Body of pancreas (tissue), 4 donors: Measurements from ENCODE around the gene LDLRAD3. TPM values are rescaled to one million over a fixed set of nuclear protein-coding genes. Genes with fewer than 3 reads are reported as not detected.

Experiments used
- ATAC-seq: fragments of 150-250 bp; one replicate; pipeline ENCODE4 v1.9.1; 2016
- DNase-seq, 4 donors: peaks; one replicate each; pipeline ENCODE4 v3.0.0-alpha.2; 2019
- H3K27ac ChIP-seq, 4 donors: fragments of 200-600 bp; sonication (generic); 1 replicate in 3 of 4; 2 replicates in 1 of 4; pipeline versions ENCODE4 v1.5.1 to v1.6.1; 2016 to 2019; ENCODE audit warnings: mild to moderate bottlenecking in 1 of 4, mixed read lengths in 1 of 4, moderate library complexity in 1 of 4
- H3K27me3 ChIP-seq, 2 donors: fragments of 200-600 bp; sonication (generic); one replicate each; pipeline ENCODE4 v1.6.0; 2016; ENCODE audit warnings: mild to moderate bottlenecking in 1 of 2
- H3K36me3 ChIP-seq, 2 donors: fragments of 200-600 bp; sonication (generic); replicated peaks in 1 of 2; 2 replicates each; pipeline ENCODE4 v1.5.1; 2016; ENCODE audit warnings: low read depth in 2 of 2; ENCODE audit not compliant: insufficient read depth in 1 of 2
- H3K4me1 ChIP-seq: fragments of 200-600 bp; sonication (generic); one replicate; pipeline ENCODE4 v1.6.0; 2016
- H3K4me3 ChIP-seq, 2 donors: fragments of 200-600 bp; sonication (generic); 1 replicate in 1 of 2; 2 replicates in 1 of 2; pipeline ENCODE4 v1.5.1; 2016 to 2019
- H3K9me3 ChIP-seq, 3 donors: fragments of 200-600 bp; sonication (generic); 1 replicate in 2 of 3; 2 replicates in 1 of 3; pipeline ENCODE4 v1.5.1; 2016
- POLR2A ChIP-seq, 3 donors: fragments of 450-650 bp; IDR thresholded peaks; one replicate each; pipeline ENCODE4 v1.6.1; 2016; ENCODE audit warnings: antibody characterized with exemption in 3 of 3, mild to moderate bottlenecking in 2 of 3
- WGBS, 2 donors: methylation state at CpG; one replicate each; pipeline ENCODE4 v1.1.5; 2017; 5-methylcytosine and 5-hydroxymethylcytosine counted together
- intact Hi-C: fragments of 100-400 bp; cut with DNase I; formaldehyde crosslinking; loops from one replicate; pipeline ENCODE4 v1.15.1; 2023
- total RNA-seq, 2 donors: library from RNA; depleted of rRNA; stranded (reverse); fragments of >200 nt; gene quantifications; one replicate each; pipeline ENCODE4 v1.1.0, GENCODE V29; 2016
- TF ChIP-seq, protein P1 (sequence below), 7 experiments: fragments of 450-650 bp in 4 of 7; fragments of 200-600 bp in 3 of 7; sonication (generic) in 3 of 7; IDR thresholded peaks; one replicate each; pipeline ENCODE4 v1.5.1; 2016 to 2019; ENCODE audit warnings: antibody characterized with exemption in 7 of 7

LDLRAD3 gene
- total RNA-seq, 2 donors from 2014 or later = 5.7 to 7.9 TPM

DNA sequence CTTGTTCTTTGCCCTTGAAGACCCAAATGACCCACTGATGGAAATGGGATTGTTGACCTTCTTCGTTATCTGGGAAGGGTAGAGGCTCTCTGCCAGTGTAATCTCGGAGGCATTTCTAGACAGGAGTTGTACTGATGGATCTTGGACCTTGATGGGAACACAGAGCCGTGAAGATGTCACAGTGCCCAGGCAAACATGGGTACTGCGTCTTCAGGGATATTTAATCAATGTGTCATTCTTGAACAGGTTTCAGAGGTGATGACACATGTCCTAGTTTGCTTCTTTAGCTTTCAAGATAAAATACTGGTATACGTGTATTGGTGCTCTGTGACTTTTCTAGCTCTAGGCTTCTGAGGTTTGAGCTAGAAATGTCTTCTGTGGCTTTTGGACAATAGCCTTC is 6.2 kb downstream of the LDLRAD3 start:
- Histone ChIP-seq H3K4me1 (peaks cover 3% of the 10 kb centered on the region), H3K27me3 (no peaks in the 10 kb centered on the region), H3K36me3 (no peaks in the 10 kb centered on the region), H3K4me3 (no peak overlapping the region), H3K27ac (no peak overlapping the region), H3K9me3 (no peaks in the 10 kb centered on the region)
- ATAC-seq = no peak
- no peak for TF ChIP-seq POLR2A (IDR thresholded peaks at IDR 0.05)
- TF ChIP-seq, protein P1, sequence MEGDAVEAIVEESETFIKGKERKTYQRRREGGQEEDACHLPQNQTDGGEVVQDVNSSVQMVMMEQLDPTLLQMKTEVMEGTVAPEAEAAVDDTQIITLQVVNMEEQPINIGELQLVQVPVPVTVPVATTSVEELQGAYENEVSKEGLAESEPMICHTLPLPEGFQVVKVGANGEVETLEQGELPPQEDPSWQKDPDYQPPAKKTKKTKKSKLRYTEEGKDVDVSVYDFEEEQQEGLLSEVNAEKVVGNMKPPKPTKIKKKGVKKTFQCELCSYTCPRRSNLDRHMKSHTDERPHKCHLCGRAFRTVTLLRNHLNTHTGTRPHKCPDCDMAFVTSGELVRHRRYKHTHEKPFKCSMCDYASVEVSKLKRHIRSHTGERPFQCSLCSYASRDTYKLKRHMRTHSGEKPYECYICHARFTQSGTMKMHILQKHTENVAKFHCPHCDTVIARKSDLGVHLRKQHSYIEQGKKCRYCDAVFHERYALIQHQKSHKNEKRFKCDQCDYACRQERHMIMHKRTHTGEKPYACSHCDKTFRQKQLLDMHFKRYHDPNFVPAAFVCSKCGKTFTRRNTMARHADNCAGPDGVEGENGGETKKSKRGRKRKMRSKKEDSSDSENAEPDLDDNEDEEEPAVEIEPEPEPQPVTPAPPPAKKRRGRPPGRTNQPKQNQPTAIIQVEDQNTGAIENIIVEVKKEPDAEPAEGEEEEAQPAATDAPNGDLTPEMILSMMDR (IDR thresholded peaks at IDR 0.05) = no peak
- WGBS, 2 donors = 50 to 64% methylated on average over 5 of the region's 5 CpGs
- intact Hi-C loops = no loop called here
- no peak for DNase-seq

- no peaks in the 10 kb centered on the region for H3K9me3 ChIP-seq
- no peak overlapping the region for H3K4me3 ChIP-seq
- ATAC-seq = no peak
- intact Hi-C loops = no loop called here
- no peak for DNase-seq
- H3K4me1 ChIP-seq = no peaks in the 10 kb centered on the region
- H3K36me3 ChIP-seq = no peaks in the 10 kb centered on the region
- 79 to 86% methylated on average over 3 of the region's 3 CpGs for WGBS, 2 donors
- H3K27me3 ChIP-seq = no peaks in the 10 kb centered on the region
- TF ChIP-seq, protein P1 (IDR thresholded peaks at IDR 0.05) = no peak
- TF ChIP-seq POLR2A (IDR thresholded peaks at IDR 0.05) = no peak
- H3K27ac ChIP-seq = no peak overlapping the region
Measured at GRCh38 chr11:35951680-35952079, 7.8 kb downstream of the LDLRAD3 start.

GRCh38 chr11:35953081-35953760 is 9.4 kb downstream of the LDLRAD3 start:
- peak in 3 of 4 donors; percentile 14 to 44 (median 41) for DNase-seq
- intact Hi-C loops = no loop called here
- Histone ChIP-seq H3K4me1 (no peaks in the 10 kb centered on the region), H3K9me3 (no peaks in the 10 kb centered on the region), H3K4me3 (no peak overlapping the region), H3K27me3 (no peaks in the 10 kb centered on the region), H3K36me3 (no peaks in the 10 kb centered on the region), H3K27ac (peak overlapping the region in 2 of 4 donors; percentile 40 to 42)
- TF ChIP-seq, protein P1 (IDR thresholded peaks at IDR 0.05) = no peak
- TF ChIP-seq POLR2A (IDR thresholded peaks at IDR 0.05) = no peak
- WGBS, 2 donors = 58 to 61% methylated on average over 13 of the region's 13 CpGs
- ATAC-seq = no peak

DNA sequence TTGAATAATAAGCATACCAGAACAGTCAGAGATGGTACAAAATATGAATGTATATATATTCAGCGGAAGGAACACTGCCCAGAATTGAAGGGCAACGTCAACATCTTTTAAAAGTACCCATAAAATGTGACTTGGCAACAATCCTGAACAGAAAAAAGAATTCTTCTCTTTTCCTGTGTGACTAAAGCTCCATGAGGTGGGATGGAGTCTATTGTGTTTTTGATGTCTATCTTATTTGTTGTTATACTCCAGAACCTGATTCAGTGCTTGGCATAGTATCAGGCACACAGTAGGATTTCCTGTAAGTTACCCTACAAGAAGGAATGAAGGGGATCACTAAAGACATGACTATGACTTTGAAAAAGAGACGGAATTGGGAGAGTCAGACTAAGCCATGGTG is 10.3 kb downstream of the LDLRAD3 start:
- TF ChIP-seq, protein P1 (IDR thresholded peaks at IDR 0.05) = no peak
- no peak for TF ChIP-seq POLR2A (IDR thresholded peaks at IDR 0.05)
- Histone ChIP-seq H3K27ac (no peak overlapping the region), H3K27me3 (no peaks in the 10 kb centered on the region), H3K9me3 (no peaks in the 10 kb centered on the region), H3K4me3 (no peak overlapping the region), H3K36me3 (no peaks in the 10 kb centered on the region), H3K4me1 (no peaks in the 10 kb centered on the region)
- ATAC-seq (no peak), DNase-seq (no peak)
- WGBS, 2 donors = 89 to 91% methylated on average over 3 of the region's 3 CpGs
- intact Hi-C loops = no loop called here

DNA sequence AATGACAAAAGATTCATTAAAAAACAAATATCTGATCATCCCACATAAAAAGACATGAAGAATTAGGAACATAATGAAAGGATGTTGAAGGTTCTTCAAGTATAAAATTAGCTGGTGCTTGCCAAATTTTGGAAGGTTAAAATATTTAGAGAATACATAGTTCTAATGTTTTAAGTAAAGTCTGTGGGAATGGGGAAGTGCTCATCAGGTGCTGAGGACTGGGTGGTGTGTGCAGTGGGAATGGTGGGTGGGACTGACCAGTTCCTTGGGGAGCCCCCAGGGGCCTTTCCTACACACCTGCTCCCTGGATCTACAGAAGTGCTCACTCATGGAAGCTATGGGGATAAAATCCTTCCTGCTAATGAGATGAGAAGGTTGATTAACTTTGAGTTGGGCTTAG is 11.8 kb downstream of the LDLRAD3 start:
- H3K9me3 ChIP-seq = no peaks in the 10 kb centered on the region
- H3K4me1 ChIP-seq = no peaks in the 10 kb centered on the region
- no peak overlapping the region for H3K27ac ChIP-seq
- H3K27me3 ChIP-seq = no peaks in the 10 kb centered on the region
- ATAC-seq (no peak), DNase-seq (no peak)
- no peak overlapping the region for H3K4me3 ChIP-seq
- intact Hi-C loops = no loop called here
- no peaks in the 10 kb centered on the region for H3K36me3 ChIP-seq
- TF ChIP-seq POLR2A (IDR thresholded peaks at IDR 0.05) = no peak
- TF ChIP-seq, protein P1 (IDR thresholded peaks at IDR 0.05) = no peak
